GM21526 (cell line): ENCODE data around the gene DEAF1.

Experiments used
- ATAC-seq: cut with Tn5 transposase; IDR thresholded peaks from one replicate; pipeline ENCODE4 v1.9.1; 2021; ENCODE audit warnings: moderate library complexity; ENCODE audit not compliant: unreplicated experiment, low FRiP score

The DEAF1 gene

GRCh38 chr11:627308-627576, 67.8 kb downstream of the DEAF1 start:
- no peak for ATAC-seq

- ATAC-seq: no peak
Observed at GRCh38 chr11:626475-627307, 68.3 kb downstream of the DEAF1 start, which contains the start of gene SCT. Gene SCT (minus strand): TSS chr11:627181. CDS start chr11:627143, 38 bp downstream.

GRCh38 chr11:625636-626268, 69.3 kb downstream of the DEAF1 start:
- no peak for ATAC-seq

- no peak for ATAC-seq
Observed at GRCh38 chr11:624705-625635, 70.1 kb downstream of the DEAF1 start, which contains the start of gene CDHR5. Gene CDHR5 (minus strand): TSS chr11:624955. CDS start chr11:624902, 53 bp downstream.

DNA sequence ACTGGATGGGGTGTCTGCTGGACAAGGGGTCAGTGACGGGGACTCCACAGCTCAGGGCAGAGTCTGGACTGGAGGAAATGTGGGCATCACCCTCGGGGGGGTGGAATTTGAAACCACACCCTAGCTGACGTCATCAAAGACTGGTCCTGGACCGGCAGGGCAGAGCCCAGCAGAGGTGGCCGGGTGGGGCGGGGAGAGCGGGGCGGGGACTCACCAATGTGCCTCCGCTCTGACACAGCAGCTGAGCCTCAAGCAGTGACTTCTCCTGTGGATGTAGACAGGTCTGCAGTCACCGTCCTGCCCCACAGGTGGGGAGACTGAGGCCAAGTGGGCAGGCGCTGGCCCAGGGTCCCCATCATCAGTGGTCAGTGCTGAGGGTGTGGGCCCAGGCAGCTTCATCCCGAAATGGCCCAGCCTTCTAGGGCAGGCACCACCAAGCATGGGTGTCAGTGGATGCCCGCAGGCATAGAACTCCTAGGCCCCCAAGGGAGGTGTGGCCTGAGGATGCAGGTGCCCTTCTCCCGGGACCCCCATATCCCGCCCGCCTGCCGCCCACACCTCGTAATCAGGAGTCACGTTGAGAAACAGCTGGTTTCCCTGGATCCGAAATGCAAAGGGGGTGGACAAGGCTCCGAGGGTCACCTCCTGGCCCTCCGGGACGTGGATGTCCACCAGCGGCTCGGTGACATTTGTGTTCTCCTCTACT, 70.9 kb downstream of the DEAF1 start:
- ATAC-seq: no peak

- no peak for ATAC-seq
Observed at GRCh38 chr11:623349-623869, 71.6 kb downstream of the DEAF1 start.

DNA sequence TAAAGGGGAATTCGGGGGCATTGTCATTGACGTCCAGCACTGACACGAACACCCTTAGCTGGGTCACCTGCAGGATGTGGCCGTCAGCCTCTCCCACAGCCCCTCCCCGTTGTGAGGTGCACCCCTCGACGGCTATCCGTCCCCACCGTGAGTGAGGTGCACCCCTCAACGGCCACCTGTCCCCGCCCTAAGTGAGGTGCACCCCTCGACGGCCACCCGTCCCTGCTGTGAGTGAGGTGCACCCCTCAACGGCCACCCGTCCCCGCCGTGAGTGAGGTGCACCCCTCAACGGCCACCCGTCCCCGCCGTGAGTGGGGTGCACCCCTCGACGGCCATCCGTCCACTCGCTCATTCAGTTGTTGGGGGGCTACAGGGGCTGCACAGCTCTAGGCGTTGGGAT, 73.2 kb downstream of the DEAF1 start:
- ATAC-seq: no peak

DNA sequence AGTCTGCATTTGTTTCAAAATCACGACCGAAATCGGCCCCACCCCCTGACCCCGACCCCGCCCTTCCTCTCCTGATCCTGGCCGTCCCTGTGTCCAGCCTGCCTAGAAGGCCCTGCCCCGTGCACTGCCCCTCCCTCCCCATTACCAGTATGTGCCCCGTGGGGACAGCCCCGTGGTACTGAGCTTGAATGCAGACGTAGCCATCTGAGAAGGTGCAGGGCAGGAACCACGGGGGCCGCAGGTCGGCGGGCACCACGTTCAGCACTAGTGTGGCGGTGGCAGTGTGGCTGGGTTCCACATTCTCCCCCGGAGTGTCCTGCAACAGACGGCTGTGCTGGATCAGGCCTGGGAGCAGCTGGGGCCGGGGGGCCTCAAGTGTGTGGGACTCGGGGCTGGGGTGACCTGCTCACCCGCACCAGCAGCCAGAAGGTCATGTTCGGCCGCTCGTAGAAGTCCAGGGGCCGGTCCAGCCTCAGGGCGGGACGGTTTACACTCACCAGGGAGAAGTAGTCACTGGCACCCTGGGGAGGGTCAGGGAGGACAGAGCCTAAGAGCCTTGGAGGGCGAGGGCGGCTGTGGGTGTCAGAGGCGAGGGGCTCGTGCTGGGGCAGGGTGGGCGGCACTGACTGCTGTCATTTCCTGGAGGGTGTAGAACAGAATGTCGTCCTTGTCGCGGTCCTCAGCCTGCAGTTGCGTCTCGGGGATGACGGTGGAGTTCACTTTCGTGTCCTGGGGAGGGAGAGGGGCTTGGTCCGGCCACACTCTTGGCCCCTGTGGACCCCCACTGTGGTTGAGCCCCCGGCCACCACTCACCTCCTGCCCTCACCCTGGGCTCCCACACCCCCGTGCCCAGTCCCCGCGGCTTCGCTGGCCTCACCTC, 73.8 kb downstream of the DEAF1 start:
- ATAC-seq: no peak

GRCh38 chr11:620201-620600, 74.8 kb downstream of the DEAF1 start:
- no peak for ATAC-seq

- ATAC-seq: no peak
Observed at GRCh38 chr11:619628-620050, 75.4 kb downstream of the DEAF1 start.

GRCh38 chr11:618856-619627, 76.0 kb downstream of the DEAF1 start:
- ATAC-seq: no peak

DNA sequence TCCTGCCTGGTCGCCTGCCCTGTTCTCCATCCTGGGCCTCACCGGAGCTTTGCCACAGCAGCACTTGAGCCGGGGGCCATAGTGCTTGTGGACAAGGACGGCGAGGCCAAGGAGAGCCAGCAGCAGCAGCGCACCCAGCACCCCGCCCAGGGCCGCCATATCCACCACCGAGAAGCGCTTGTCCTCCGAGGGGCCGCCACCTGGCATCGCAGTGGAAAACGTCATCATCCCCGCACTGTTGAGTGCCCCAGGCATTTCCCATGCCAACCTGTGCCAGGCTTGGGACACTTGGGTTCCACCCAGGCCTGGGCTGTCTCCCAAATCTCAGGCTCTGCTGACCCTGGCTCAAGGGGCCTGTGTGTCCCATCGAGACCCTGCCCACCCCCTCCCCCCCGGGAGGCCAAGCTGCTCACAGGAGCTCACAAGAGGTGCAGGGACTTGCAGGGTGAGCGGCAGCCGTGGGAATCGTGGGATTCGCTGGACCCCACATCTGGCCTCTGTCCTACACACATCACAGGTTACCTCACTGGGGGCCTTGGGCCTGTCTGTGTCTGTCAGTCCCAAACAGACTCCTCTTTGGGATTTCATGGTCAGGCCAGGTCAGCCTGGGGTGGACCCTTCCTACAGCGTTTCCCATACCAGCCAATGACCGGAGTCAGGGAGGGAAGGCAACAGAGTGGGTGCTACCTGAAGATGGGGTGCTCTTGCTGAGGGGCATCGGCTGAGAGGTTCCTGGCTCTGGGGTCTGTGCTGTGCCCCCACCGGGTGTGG, 76.9 kb downstream of the DEAF1 start:
- no peak for ATAC-seq

DNA sequence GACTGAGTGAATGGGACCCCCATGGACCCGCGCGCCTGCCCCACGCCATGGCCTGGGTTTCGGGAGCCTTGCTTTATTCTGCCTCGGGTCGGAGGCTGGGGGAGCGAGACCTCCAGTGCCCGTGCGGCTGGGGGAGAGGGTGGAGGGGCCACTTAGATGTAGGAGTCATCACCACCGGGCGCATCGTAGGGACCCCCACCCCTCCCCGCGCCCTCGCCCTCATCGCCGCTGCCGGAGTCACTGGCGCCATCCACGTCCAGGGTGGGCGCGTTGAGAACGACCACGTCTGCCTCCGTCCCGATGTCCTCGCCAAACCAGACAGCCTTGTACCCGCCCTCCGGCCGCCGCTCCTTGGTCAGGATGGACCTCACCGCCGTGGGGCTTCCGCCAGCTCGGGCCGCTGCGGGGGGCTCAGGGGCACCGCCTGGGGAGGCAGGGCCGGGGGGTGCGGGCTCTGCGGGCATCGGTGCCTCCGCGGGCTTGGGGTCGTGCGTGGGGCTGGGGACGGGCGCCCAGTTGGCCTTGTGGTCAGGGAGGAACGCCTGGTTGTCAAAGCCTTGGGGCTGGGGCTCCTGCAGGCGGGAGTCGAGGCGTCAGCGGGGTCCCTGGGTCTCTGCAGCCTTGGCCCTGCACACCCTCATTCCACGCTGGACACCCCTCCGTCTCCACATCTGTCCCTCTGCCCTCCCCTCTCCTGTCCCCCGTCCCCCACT, 77.7 kb downstream of the DEAF1 start:
- ATAC-seq: no peak

DNA sequence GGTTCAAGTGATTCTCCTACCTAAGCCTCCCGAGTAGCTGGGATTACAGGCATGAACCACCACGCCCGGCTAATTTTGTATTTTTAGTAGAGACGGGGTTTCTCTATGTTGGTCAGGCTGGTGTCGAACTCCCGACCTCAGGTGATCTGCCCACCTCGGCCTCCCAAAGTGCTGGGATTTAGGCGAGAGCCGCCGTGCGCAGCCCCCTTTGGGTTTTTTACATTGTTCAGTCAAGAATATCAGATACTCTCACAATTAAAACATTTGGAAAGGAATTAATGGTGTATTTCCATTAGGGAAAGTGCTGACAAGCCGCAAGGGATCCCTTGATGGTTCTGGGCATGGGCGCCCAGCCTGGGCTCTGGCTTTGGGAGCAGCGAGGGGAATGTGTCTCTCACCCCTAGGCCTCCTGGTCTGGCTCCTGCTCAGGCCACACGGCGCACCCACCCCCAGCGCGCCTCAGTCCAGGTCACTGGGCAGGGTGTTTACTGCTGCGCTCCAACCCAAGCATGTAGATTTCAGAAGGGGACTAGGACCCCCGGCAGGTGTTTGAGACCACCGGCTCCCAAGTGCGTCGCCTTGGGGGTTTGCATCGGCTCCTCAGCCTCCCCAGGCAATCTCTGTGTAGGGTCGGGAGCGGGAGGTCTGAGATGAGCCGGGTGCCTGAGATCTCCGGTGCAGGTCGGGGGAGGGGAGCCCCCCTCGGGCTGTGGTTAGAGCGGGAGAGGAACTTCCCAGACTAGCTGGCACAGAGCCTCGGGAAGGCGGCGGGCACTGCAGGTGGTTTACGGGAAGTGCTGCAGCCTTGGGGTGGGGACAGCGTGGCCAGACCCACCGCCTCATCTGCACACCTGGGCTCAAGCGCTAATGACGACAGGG, 78.5 kb downstream of the DEAF1 start:
- ATAC-seq: no peak

- ATAC-seq: peak; percentile 78
Observed at GRCh38 chr11:615504-616319, 79.3 kb downstream of the DEAF1 start, which contains the start of gene IRF7. Gene IRF7 (minus strand): TSS chr11:615950. CDS start chr11:615364, 586 bp downstream.
